Naive B cell (primary cell): ENCODE results near the gene ARF5. TPM values are rescaled to one million over a fixed set of nuclear protein-coding genes. Genes with fewer than 3 reads are reported as not detected.
"Not testable (repeated sequence)": the region's sequence is repeated elsewhere in the genome, so short reads cannot be mapped to it uniquely, and the experiment has no call there.

ENCODE experiments used
- ATAC-seq, 2 donors: fragments of 150-1000 bp; cut with Tn5 transposase; 2 replicates each; pipeline ENCODE4 v1.10.0; 2021; ENCODE audit warnings: low read depth in 2 of 2, mild to moderate bottlenecking in 2 of 2, moderate library complexity in 2 of 2
- DNase-seq: peaks from one replicate; pipeline ENCODE4 v3.0.0; 2022
- H3K27ac Mint-ChIP-seq, 6 donors: one replicate each; pipeline ENCODE4 v1.8.0; 2020 to 2022; ENCODE audit warnings: mild to moderate bottlenecking in 6 of 6, mixed read lengths in 6 of 6, moderate library complexity in 5 of 6, inconsistent platforms in 2 of 6
- H3K27me3 Mint-ChIP-seq, 3 donors: one replicate each; pipeline ENCODE4 v1.8.0; 2021 to 2022; ENCODE audit warnings: mixed read lengths in 3 of 3, mild to moderate bottlenecking in 1 of 3
- H3K36me3 Mint-ChIP-seq, 2 donors: one replicate each; pipeline ENCODE4 v1.8.0; 2020 to 2022; ENCODE audit warnings: mixed read lengths in 2 of 2, inconsistent platforms in 1 of 2, mild to moderate bottlenecking in 1 of 2
- H3K4me1 Mint-ChIP-seq, 3 donors: one replicate each; pipeline ENCODE4 v1.8.0; 2020 to 2022; ENCODE audit warnings: mixed read lengths in 3 of 3, inconsistent platforms in 1 of 3, mild to moderate bottlenecking in 1 of 3, moderate library complexity in 1 of 3
- H3K4me3 Mint-ChIP-seq, 8 donors: one replicate each; pipeline ENCODE4 v1.8.0; 2020 to 2022; ENCODE audit warnings: mild to moderate bottlenecking in 8 of 8, mixed read lengths in 8 of 8, moderate library complexity in 8 of 8, inconsistent platforms in 2 of 8
- H3K9me3 Mint-ChIP-seq, 7 donors: one replicate each; pipeline ENCODE4 v1.8.0; 2020 to 2022; ENCODE audit warnings: mixed read lengths in 7 of 7, mild to moderate bottlenecking in 5 of 7, inconsistent platforms in 2 of 7, moderate library complexity in 1 of 7
- polyA plus RNA-seq, 6 donors: library from polyadenylated mRNA; unstranded; fragments of 300-500 nt; fragmentation: Illumina TruSeq; gene quantifications; one replicate each; pipeline ENCODE4 v1.2.3, GENCODE V29; 2021; ENCODE audit warnings: low read depth in 6 of 6

The ARF5 gene
- 100 to 1,000 TPM; 126 to 152 (median 146) TPM for polyA plus RNA-seq

DNA sequence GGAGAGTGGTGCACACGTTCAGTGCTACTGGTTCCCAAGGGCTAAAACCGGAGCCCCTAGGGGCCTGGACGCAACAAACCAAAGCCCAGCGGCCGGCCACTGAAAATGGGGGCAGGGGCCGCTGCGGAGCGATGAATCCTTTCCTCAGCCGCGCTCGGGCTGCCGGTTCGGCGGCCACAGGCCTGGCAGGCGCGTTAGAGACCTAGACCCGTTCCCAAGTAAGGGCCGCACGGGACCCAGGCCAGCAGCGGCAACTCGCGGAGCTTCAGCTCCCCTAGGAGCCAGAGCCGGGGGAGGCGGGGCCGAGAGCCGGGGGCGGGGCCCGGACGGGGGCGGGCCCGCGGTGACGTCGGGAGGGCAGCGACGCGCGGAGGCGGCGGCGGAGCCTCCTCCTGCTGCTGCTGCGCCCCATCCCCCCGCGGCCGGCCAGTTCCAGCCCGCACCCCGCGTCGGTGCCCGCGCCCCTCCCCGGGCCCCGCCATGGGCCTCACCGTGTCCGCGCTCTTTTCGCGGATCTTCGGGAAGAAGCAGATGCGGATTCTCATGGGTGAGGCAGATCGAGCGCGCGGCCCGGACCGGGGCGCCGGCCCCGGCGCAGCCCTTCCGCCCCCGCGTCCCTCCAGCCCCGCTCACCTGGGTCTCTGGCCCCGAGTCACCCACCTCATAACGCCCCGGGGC is at the start of gene ARF5:
TSS of gene ARF5 (plus strand) at position 393 of the 678 bp plus-strand sequence. CDS start at position 481, 88 bp downstream.
- ATAC-seq (peak; percentile 75 to 78), DNase-seq (peak; percentile 84)
- H3K4me3 Mint-ChIP-seq: peak within 1 kb of the TSS; percentile 92 to 98 (median 95)
- H3K9me3 Mint-ChIP-seq: no peaks in the 10 kb centered on the region
- H3K36me3 Mint-ChIP-seq: peaks cover 0 to 10% of the 10 kb centered on the region in 2 donors
- peak within 1 kb of the TSS; percentile 82 to 96 (median 94) for H3K27ac Mint-ChIP-seq
- H3K4me1 Mint-ChIP-seq: peaks cover 39 to 55% (median 52%) of the 10 kb centered on the region in 3 donors
- H3K27me3 Mint-ChIP-seq: no peaks in the 10 kb centered on the region

DNA sequence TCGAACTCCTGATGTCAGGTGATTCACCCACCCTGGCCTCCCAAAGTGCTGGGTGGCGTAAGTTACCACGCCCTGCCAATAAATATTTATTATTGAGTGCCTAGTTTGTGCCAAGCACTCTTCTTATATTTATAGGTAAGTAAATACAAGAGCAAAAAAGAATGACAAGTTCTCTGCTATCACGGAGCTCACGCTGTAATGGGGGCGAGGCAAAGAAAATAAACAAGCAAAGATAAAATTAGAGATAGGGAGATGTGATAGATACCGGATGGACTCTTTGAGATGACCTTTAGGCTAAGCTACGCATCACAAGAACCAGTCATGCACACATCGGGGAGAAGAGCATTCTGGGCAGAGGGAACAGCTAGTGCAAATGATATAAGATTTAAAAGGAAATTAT is 49.1 kb upstream of the ARF5 start:
- DNase-seq (no peak), ATAC-seq (no peak)
- Mint-ChIP-seq H3K27ac (no peak overlapping the region), H3K4me3 (no peak overlapping the region), H3K4me1 (peaks cover 0 to 5% (median 4%) of the 10 kb centered on the region in 3 donors), H3K36me3 (no peaks in the 10 kb centered on the region), H3K27me3 (peaks cover 40 to 69% (median 58%) of the 10 kb centered on the region in 3 donors), H3K9me3 (peaks cover 0 to 7% (median 0%) of the 10 kb centered on the region in 7 donors)

DNA sequence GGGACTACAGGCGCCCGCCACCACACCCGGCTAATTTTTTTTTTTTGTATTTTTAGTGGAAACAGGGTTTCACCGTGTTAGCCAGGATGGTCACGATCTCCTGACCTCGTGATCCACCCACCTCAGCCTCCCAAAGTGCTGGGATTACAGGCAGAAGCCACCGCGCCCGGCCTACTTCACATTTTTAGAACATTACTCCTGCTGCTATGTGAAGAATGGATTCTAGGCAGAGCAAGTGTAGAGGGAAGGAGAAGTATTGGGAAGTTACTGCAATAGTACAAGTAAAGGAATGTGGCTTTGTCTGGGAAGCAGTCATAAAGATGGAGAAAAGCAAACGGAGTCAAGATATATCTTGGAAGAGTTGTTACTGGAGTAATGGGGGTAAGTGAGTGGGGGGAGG is 47.8 kb upstream of the ARF5 start:
- peaks cover 0 to 11% (median 6%) of the 10 kb centered on the region in 7 donors for H3K9me3 Mint-ChIP-seq
- not testable (repeated sequence) for H3K36me3 Mint-ChIP-seq, H3K27ac Mint-ChIP-seq, ATAC-seq, H3K4me1 Mint-ChIP-seq, DNase-seq, H3K4me3 Mint-ChIP-seq
- H3K27me3 Mint-ChIP-seq: peaks cover 32 to 57% (median 49%) of the 10 kb centered on the region in 3 donors

DNA sequence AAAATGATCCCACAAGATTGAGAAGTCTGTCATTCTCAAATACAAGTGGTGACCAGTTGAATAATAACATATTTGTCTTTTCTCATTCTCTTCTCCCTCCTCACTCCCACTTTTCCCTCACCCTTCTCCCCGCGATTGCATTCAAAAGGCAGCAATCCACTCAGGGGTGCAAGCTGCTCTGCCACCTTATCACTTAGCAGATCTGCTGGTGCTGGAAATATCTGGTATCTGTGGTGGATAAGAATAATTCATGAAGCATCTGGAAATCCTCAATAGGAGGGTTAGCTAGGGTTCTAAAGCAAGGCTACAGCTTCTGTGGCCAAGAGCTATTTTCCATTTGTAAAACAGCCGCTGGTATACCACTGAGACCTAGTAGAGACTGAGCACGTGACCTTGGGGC is 46.7 kb upstream of the ARF5 start:
- Mint-ChIP-seq H3K4me1 (peaks cover 0 to 4% (median 4%) of the 10 kb centered on the region in 3 donors), H3K9me3 (peaks cover under 1 to 21% (median 12%) of the 10 kb centered on the region in 7 donors), H3K27ac (no peak overlapping the region), H3K4me3 (no peak overlapping the region), H3K36me3 (peaks cover 3 to 4% of the 10 kb centered on the region in 2 donors), H3K27me3 (peaks cover 22 to 55% (median 41%) of the 10 kb centered on the region in 3 donors)
- ATAC-seq: no peak
- DNase-seq: no peak

DNA sequence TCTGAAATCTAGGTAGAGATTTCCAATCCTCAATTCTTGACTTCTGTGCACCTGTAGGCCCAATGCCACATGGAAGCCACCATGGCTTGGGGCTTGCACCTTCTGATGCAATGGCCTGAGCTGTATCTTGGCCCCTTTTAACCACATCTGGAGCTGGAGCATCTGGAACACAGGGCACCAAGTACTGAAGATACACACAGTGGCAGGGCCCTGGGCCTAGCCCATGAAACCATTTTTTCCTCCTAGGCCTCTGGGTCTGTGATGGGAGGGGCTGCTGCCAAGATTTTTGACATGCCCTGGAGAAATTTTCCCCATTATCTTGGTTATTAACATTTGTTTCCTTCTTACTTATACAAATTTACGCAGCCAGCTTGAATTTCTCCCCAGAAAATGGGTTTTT is 41.9 kb upstream of the ARF5 start:
- Mint-ChIP-seq H3K27ac (no peak overlapping the region), H3K4me3 (no peak overlapping the region), H3K4me1 (no peaks in the 10 kb centered on the region), H3K9me3 (peaks cover 6 to 30% (median 12%) of the 10 kb centered on the region in 7 donors), H3K36me3 (peaks cover 4 to 10% of the 10 kb centered on the region in 2 donors), H3K27me3 (peaks cover 21 to 36% (median 26%) of the 10 kb centered on the region in 3 donors)
- ATAC-seq (no peak), DNase-seq (no peak)

DNA sequence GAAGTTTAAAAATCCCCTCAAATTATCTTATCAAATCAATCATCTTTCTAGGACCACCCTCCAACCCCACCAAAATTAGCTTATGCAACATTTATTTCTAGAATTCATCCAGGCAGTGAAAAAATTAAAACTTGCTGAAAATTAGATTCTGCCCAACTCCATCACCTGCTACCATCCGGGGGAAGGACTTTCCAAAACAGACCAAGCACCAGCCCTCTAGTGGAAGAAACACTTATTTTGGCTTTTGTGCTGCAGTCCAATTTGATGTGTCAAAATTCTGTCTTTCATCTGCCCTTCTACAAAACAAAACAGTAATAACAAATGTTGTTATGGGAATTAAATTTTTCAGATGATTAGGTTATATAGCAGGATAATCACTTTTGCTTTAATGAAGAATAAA is 38.0 kb upstream of the ARF5 start:
- Mint-ChIP-seq H3K36me3 (peaks cover 4 to 10% of the 10 kb centered on the region in 2 donors), H3K9me3 (peaks cover 6 to 21% (median 10%) of the 10 kb centered on the region in 7 donors), H3K27ac (peak overlapping the region in 1 of 6 donors; percentile 10)

DNA sequence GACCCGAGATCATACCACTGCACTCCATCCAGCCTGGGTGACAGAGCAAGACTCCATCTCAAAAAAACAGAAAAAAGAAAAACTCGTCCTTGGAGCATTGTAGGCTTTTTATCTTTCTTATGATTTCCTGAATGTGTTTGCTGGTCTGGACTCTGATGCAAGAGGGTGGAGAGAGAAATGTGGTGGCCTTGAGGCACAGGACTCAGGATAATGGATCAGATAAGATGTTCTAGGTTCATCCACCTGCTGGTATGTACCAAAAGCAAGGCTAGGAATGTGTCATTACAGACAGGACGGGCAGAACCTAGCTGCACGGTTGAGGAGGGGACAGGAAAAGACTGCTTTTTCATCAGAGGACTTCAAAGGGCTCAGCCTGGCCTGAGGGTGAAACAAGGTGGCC is 36.3 kb upstream of the ARF5 start:
- H3K4me1 Mint-ChIP-seq: no peaks in the 10 kb centered on the region
- no peak overlapping the region for H3K27ac Mint-ChIP-seq
- H3K9me3 Mint-ChIP-seq: peaks cover 0 to 5% (median 2%) of the 10 kb centered on the region in 7 donors
- H3K36me3 Mint-ChIP-seq: peaks cover 0 to 3% of the 10 kb centered on the region in 2 donors
- ATAC-seq (no peak), DNase-seq (no peak)
- no peak overlapping the region for H3K4me3 Mint-ChIP-seq
- peaks cover 22 to 25% (median 22%) of the 10 kb centered on the region in 3 donors for H3K27me3 Mint-ChIP-seq

More for the DNA sequence above, 38.0 kb upstream of the ARF5 start:
- DNase-seq: no peak
- ATAC-seq: no peak
- no peaks in the 10 kb centered on the region for H3K4me1 Mint-ChIP-seq
- no peak overlapping the region for H3K4me3 Mint-ChIP-seq
- H3K27me3 Mint-ChIP-seq: peaks cover 27 to 31% (median 30%) of the 10 kb centered on the region in 3 donors

DNA sequence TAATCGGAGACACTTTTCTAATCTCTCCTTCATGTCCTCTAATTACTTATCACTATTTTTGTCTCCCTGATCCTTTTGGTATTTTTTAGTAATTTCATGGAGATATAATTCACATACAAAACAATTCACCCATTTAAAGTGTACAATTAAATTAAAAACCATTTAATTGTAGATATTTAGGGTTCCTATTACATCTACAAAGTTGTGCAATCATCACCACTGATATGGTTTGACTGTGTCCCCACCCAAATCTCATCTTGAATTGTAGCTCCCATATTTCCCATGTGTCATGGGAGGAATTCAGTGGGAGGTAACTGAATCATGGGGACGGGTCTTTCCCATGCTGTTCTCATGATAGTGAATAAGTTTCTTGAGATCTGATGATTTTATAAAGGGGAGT is 31.8 kb upstream of the ARF5 start:
- ATAC-seq: no peak
- no peak overlapping the region for H3K4me3 Mint-ChIP-seq
- no peaks in the 10 kb centered on the region for H3K36me3 Mint-ChIP-seq
- H3K9me3 Mint-ChIP-seq: peaks cover 0 to 4% (median 0%) of the 10 kb centered on the region in 7 donors
- no peak overlapping the region for H3K27ac Mint-ChIP-seq
- DNase-seq: no peak
- H3K27me3 Mint-ChIP-seq: peaks cover 3 to 17% (median 15%) of the 10 kb centered on the region in 3 donors
- no peaks in the 10 kb centered on the region for H3K4me1 Mint-ChIP-seq

DNA sequence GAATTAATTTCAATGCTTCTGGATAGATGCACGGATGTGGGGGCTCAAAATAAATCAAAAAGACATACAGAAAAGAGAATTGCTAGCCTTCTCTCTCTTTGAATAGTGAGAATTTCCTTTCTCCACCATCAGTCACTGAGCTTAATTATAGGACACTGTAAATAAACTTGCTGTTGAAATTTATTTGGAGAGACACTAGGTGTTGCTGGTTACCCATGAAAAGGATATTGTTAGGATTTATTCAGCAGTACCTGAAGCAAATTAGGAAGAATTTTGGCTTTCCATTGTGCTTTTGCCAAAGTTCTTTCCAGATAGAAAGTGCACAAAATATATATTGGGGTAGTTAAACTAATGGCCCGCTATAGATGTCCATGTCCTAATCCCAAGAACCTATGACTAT is 30.4 kb upstream of the ARF5 start:
- Mint-ChIP-seq H3K9me3 (peaks cover 0 to 4% (median 0%) of the 10 kb centered on the region in 7 donors), H3K36me3 (no peaks in the 10 kb centered on the region), H3K27ac (no peak overlapping the region), H3K4me3 (no peak overlapping the region), H3K27me3 (peaks cover 0 to 8% (median 6%) of the 10 kb centered on the region in 3 donors), H3K4me1 (no peaks in the 10 kb centered on the region)
- DNase-seq (no peak), ATAC-seq (no peak)

DNA sequence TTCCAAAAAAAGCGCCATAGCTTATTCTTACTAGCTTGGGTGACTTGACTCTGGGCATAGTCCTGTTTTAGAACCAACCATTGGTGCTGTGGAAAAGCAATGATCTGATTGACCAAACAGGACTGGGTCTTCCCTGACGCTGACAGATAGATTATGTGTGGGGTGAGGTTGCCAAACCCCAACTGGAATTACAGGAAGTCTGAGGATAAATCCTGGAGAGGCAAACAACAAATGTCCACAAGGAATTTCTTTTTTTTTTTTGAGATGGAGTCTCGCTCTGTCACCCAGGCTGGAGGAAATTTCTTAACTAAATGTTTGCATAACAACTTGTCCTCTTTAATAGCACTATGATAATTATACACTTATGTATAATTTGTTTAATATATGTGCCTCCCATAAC is 22.0 kb upstream of the ARF5 start:
- Mint-ChIP-seq H3K9me3 (peaks cover 0 to 13% (median 6%) of the 10 kb centered on the region in 7 donors), H3K4me3 (no peak overlapping the region), H3K27ac (no peak overlapping the region), H3K27me3 (no peaks in the 10 kb centered on the region), H3K36me3 (peaks cover 11 to 30% of the 10 kb centered on the region in 2 donors), H3K4me1 (no peaks in the 10 kb centered on the region)
- ATAC-seq (no peak), DNase-seq (no peak)

DNA sequence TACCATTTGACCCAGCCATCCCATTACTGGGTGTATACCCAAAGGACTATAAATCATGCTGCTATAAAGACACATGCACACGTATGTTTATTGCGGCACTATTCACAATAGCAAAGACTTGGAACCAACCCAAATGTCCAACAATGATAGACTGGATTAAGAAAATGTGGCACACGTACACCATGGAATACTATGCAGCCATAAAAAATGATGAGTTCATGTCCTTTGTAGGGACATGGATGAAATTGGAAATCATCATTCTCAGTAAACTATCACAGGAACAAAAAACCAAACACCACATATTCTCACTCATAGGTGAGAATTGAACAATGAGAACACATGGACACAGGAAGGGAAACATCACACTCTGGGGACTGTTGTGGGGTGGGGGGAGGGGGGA is 20.2 kb upstream of the ARF5 start:
- not testable (repeated sequence) for H3K4me1 Mint-ChIP-seq, DNase-seq, H3K27me3 Mint-ChIP-seq, H3K27ac Mint-ChIP-seq, H3K4me3 Mint-ChIP-seq, ATAC-seq
- Mint-ChIP-seq H3K9me3 (peaks cover 0 to 12% (median 4%) of the 10 kb centered on the region in 7 donors), H3K36me3 (peaks cover 19 to 28% of the 10 kb centered on the region in 2 donors)

DNA sequence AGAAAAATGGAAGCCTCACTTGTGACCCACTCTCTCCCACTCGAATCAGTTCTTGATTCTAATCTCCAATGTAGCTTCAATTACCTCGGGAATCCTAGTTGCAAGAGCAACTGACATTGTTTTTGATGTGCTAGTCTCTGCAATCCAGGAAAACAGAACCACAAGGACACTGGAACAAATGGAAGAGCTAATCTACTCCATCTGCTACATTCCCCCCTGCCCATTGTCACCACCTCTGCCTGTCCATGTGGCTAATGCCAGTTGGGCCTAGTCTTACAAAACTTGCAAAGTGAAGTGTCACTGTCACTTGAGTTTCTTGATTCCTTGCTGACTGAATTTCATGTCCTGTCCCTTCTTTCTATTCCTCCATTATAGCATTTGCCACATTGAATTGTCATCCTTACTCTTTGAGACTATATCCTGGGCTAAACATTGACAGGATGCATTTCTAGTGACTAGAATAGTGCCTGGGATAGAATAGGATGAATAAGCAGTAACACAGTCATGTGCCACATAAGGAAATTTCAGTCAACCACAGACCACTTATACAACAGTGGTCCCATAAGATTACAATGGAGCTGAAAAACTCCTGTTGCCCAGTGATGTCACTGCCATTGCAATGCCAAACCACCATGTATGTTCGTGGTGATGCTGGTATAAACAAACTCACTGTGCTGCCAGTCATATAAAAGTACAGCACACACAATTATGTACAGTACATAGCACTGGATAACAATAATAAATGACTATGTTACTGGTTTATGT is 16.3 kb upstream of the ARF5 start:
- no peaks in the 10 kb centered on the region for H3K4me1 Mint-ChIP-seq
- H3K27ac Mint-ChIP-seq: peak overlapping the region in 1 of 6 donors; percentile 2
- peaks cover 12 to 14% of the 10 kb centered on the region in 2 donors for H3K36me3 Mint-ChIP-seq
- no peaks in the 10 kb centered on the region for H3K27me3 Mint-ChIP-seq
- no peak for DNase-seq
- no peak for ATAC-seq
- no peaks in the 10 kb centered on the region for H3K9me3 Mint-ChIP-seq
- no peak overlapping the region for H3K4me3 Mint-ChIP-seq

DNA sequence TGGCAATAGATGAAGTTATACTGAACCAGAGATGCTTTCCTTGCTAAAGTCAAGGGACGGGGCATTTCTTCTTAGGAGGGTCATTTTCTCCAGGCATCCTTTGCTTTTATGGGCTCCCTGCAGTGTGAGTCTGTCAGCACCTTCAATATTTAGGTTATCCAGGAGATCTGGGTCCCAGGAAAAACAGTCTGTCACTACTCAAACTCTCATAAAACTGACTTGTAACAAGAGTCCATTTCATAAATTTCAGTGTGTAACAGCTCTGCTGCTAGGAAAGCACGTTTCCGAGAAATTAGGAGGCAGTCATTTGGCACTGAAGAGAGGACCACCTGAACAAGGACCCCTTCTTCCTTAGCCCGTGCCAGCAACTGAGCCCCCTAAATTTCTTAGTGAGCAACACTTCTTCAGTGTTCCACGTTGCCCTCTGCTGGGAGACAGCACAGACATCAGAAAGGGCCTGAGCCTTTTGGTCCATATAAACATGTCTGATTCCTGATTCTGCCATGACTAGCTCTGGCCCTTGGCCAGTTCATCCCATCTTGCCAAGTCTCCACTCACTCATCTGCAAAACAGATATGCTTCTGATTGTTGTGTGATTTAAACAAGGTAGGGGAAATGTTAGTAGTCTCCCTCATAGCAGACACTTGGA is 10.1 kb upstream of the ARF5 start:
- ATAC-seq (no peak), DNase-seq (no peak)
- Mint-ChIP-seq H3K27ac (no peak overlapping the region), H3K27me3 (no peaks in the 10 kb centered on the region), H3K9me3 (no peaks in the 10 kb centered on the region), H3K36me3 (peaks cover 23 to 30% of the 10 kb centered on the region in 2 donors), H3K4me1 (peaks cover 14 to 36% (median 26%) of the 10 kb centered on the region in 3 donors), H3K4me3 (peak overlapping the region in 1 of 8 donors; percentile 30)
